Measurements from ENCODE around the gene SLC6A19. TPM values are rescaled to one million over a fixed set of nuclear protein-coding genes. Genes with fewer than 3 reads are reported as not detected.

Gene SLC6A19
- total RNA-seq, 1 experiment from 2014 or later, result not detected

- Histone ChIP-seq H3K9ac (ENCODE audit: low read length) (no peak overlapping the region), H3K36me3 (ENCODE audit: insufficient read depth, low read length) (peaks cover 4% of the 10 kb centered on the region; the same call in 1 of the 2 replicates)
- DNase-seq, result no peak
These were observed 69.0 kb downstream of the SLC6A19 start for GRCh38 chr5:1270426-1270825.

GRCh38 chr5:1270933-1271914 is 69.8 kb downstream of the SLC6A19 start:
- no peak overlapping the region for H3K27ac ChIP-seq (ENCODE audit: low read length)
- H3K27me3 ChIP-seq (ENCODE audit: low read length), result no peaks in the 10 kb centered on the region
- H3K9me3 ChIP-seq (ENCODE audit: low read length), result no peaks in the 10 kb centered on the region
- H3K4me2 ChIP-seq (ENCODE audit: low read depth, low read length, poor library complexity, severe bottlenecking), result no peak overlapping the region
- no peaks in the 10 kb centered on the region for H4K20me1 ChIP-seq (ENCODE audit: insufficient read depth, low read depth, low read length)
- H3K36me3 ChIP-seq (ENCODE audit: insufficient read depth, low read length), result peaks cover 4% of the 10 kb centered on the region; the same call in 1 of the 2 replicates
- H2AFZ ChIP-seq (ENCODE audit: low read length), result no peak overlapping the region
- no peaks in the 10 kb centered on the region for H3K79me2 ChIP-seq (ENCODE audit: low read length)
- H3K9me2 ChIP-seq (replicated peaks; ENCODE audit: insufficient read depth, low read length), result no peaks in the 10 kb centered on the region
- H3K4me1 ChIP-seq (ENCODE audit: low read length), result no peaks in the 10 kb centered on the region
- no peak for DNase-seq
- no peak overlapping the region for H3K4me3 ChIP-seq (ENCODE audit: low read length)
- no peak overlapping the region for H3K9ac ChIP-seq (ENCODE audit: low read length)

More at GRCh38 chr5:1270426-1270825, 69.0 kb downstream of the SLC6A19 start:
- Histone ChIP-seq H3K4me2 (ENCODE audit: low read depth, low read length, poor library complexity, severe bottlenecking) (no peak overlapping the region), H3K27ac (ENCODE audit: low read length) (no peak overlapping the region), H3K9me2 (replicated peaks; ENCODE audit: insufficient read depth, low read length) (no peaks in the 10 kb centered on the region), H2AFZ (ENCODE audit: low read length) (no peak overlapping the region), H3K27me3 (ENCODE audit: low read length) (no peaks in the 10 kb centered on the region), H3K79me2 (ENCODE audit: low read length) (no peaks in the 10 kb centered on the region), H3K4me1 (ENCODE audit: low read length) (no peaks in the 10 kb centered on the region), H3K9me3 (ENCODE audit: low read length) (no peaks in the 10 kb centered on the region), H3K4me3 (ENCODE audit: low read length) (no peak overlapping the region), H4K20me1 (ENCODE audit: insufficient read depth, low read depth, low read length) (no peaks in the 10 kb centered on the region)

GRCh38 chr5:1272201-1272600 is 70.8 kb downstream of the SLC6A19 start:
- no peaks in the 10 kb centered on the region for H3K9me3 ChIP-seq (ENCODE audit: low read length)

GRCh38 chr5:1273745-1274144 is 72.3 kb downstream of the SLC6A19 start:
- Histone ChIP-seq H3K9me2 (replicated peaks; ENCODE audit: insufficient read depth, low read length) (no peaks in the 10 kb centered on the region), H3K36me3 (ENCODE audit: insufficient read depth, low read length) (peaks cover 17% of the 10 kb centered on the region; the same call in 1 of the 2 replicates), H3K4me1 (ENCODE audit: low read length) (no peaks in the 10 kb centered on the region), H3K9me3 (ENCODE audit: low read length) (no peaks in the 10 kb centered on the region), H3K27ac (ENCODE audit: low read length) (no peak overlapping the region), H3K4me3 (ENCODE audit: low read length) (no peak overlapping the region), H3K79me2 (ENCODE audit: low read length) (no peaks in the 10 kb centered on the region), H3K9ac (ENCODE audit: low read length) (no peak overlapping the region), H3K27me3 (ENCODE audit: low read length) (no peaks in the 10 kb centered on the region), H3K4me2 (ENCODE audit: low read depth, low read length, poor library complexity, severe bottlenecking) (no peak overlapping the region), H4K20me1 (ENCODE audit: insufficient read depth, low read depth, low read length) (no peaks in the 10 kb centered on the region), H2AFZ (ENCODE audit: low read length) (no peak overlapping the region)
- DNase-seq, result no peak

More at GRCh38 chr5:1272201-1272600, 70.8 kb downstream of the SLC6A19 start:
- no peaks in the 10 kb centered on the region for H3K4me1 ChIP-seq (ENCODE audit: low read length)
- no peaks in the 10 kb centered on the region for H4K20me1 ChIP-seq (ENCODE audit: insufficient read depth, low read depth, low read length)
- no peak overlapping the region for H3K4me3 ChIP-seq (ENCODE audit: low read length)
- H3K36me3 ChIP-seq (ENCODE audit: insufficient read depth, low read length), result peaks cover 7% of the 10 kb centered on the region; the same call in 1 of the 2 replicates
- no peak overlapping the region for H2AFZ ChIP-seq (ENCODE audit: low read length)
- no peaks in the 10 kb centered on the region for H3K27me3 ChIP-seq (ENCODE audit: low read length)
- no peak for DNase-seq
- H3K27ac ChIP-seq (ENCODE audit: low read length), result no peak overlapping the region
- no peak overlapping the region for H3K4me2 ChIP-seq (ENCODE audit: low read depth, low read length, poor library complexity, severe bottlenecking)
- H3K9me2 ChIP-seq (replicated peaks; ENCODE audit: insufficient read depth, low read length), result no peaks in the 10 kb centered on the region
- H3K9ac ChIP-seq (ENCODE audit: low read length), result no peak overlapping the region
- no peaks in the 10 kb centered on the region for H3K79me2 ChIP-seq (ENCODE audit: low read length)

- no peak for DNase-seq
- H4K20me1 ChIP-seq (ENCODE audit: insufficient read depth, low read depth, low read length), result no peaks in the 10 kb centered on the region
- no peaks in the 10 kb centered on the region for H3K9me2 ChIP-seq (replicated peaks; ENCODE audit: insufficient read depth, low read length)
- H3K9me3 ChIP-seq (ENCODE audit: low read length), result no peaks in the 10 kb centered on the region
- no peaks in the 10 kb centered on the region for H3K79me2 ChIP-seq (ENCODE audit: low read length)
- no peaks in the 10 kb centered on the region for H3K27me3 ChIP-seq (ENCODE audit: low read length)
- H3K9ac ChIP-seq (ENCODE audit: low read length), result no peak overlapping the region
- H3K4me1 ChIP-seq (ENCODE audit: low read length), result no peaks in the 10 kb centered on the region
- H3K36me3 ChIP-seq (ENCODE audit: insufficient read depth, low read length), result peaks cover 17% of the 10 kb centered on the region; the same call in 1 of the 2 replicates
- no peak overlapping the region for H3K4me3 ChIP-seq (ENCODE audit: low read length)
- no peak overlapping the region for H3K27ac ChIP-seq (ENCODE audit: low read length)
- H3K4me2 ChIP-seq (ENCODE audit: low read depth, low read length, poor library complexity, severe bottlenecking), result no peak overlapping the region
- no peak overlapping the region for H2AFZ ChIP-seq (ENCODE audit: low read length)
These were observed 73.1 kb downstream of the SLC6A19 start for GRCh38 chr5:1274471-1274870.

Other genes starting within 250 kb of the SLC6A19 start
- not detected in 2 replicates for gene NKD2, start 192.8 kb upstream of the SLC6A19 start, total RNA-seq (2014; rRNA removed; shearing (Covaris generic); ENCODE audit: low replicate concordance)
- 0.22 TPM in 1 of 2 replicates, not detected in the other for gene SLC12A7, start 89.5 kb upstream of the SLC6A19 start, total RNA-seq (2014; rRNA removed; shearing (Covaris generic); ENCODE audit: low replicate concordance)
- gene SLC6A18, start 23.8 kb downstream of the SLC6A19 start, total RNA-seq (2014; rRNA removed; shearing (Covaris generic); ENCODE audit: low replicate concordance), result not detected in 2 replicates
- gene TERT, start 93.5 kb downstream of the SLC6A19 start, total RNA-seq (2014; rRNA removed; shearing (Covaris generic); ENCODE audit: low replicate concordance), result 2.2 and 3.3 TPM in 2 replicates
- 141 and 164 TPM in 2 replicates for gene CLPTM1L, start 143.5 kb downstream of the SLC6A19 start, total RNA-seq (2014; rRNA removed; shearing (Covaris generic); ENCODE audit: low replicate concordance)
- gene SLC6A3, start 243.8 kb downstream of the SLC6A19 start, total RNA-seq (2014; rRNA removed; shearing (Covaris generic); ENCODE audit: low replicate concordance), result not detected in 2 replicates